Stimulated activated CD4-positive, alpha-beta T cell treated with anti-CD3 and anti-CD28 coated beads, TNF-alpha, amount 100 ng/mL, for 48 hours (primary cell): ENCODE data around the gene DCC.

ENCODE experiments used
- DNase-seq, 3 donors: peaks; one replicate each; pipeline ENCODE4 v3.0.0-alpha.2; 2020; ENCODE audit warnings: low read depth in 3 of 3

The DCC gene

GRCh38 chr18:52824126-52824525, 484.1 kb downstream of the DCC start:
- DNase-seq, result no peak

GRCh38 chr18:52826994-52827393, 487.0 kb downstream of the DCC start:
- no peak for DNase-seq

- no peak for DNase-seq
Observed at GRCh38 chr18:52829320-52829719, 489.3 kb downstream of the DCC start.

DNA sequence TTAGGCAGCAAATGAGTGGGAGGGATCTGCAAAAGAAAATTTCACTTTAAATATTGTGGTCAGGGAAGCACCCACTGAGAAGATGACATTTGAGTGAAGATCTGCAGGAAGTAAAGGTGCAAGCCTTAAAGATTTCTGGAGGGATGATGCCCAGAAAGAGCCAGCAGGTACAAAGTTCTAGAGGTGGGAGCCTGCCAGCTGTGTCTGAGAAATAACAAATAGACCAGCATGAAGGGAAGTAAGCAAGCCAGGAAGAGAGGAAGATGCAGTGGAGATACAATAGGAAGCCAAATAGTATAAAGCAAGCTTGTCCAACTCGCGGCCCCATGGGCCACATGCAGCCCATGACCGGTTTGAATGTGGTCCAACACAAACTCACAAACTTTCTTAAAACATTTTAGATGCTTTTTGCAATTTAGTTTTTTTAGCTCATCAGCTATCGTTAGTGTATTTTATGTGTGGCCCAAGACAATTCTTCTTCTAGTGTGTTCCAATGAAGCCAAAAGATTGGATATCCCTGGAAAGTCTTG, 489.9 kb downstream of the DCC start:
- no peak for DNase-seq

DNA sequence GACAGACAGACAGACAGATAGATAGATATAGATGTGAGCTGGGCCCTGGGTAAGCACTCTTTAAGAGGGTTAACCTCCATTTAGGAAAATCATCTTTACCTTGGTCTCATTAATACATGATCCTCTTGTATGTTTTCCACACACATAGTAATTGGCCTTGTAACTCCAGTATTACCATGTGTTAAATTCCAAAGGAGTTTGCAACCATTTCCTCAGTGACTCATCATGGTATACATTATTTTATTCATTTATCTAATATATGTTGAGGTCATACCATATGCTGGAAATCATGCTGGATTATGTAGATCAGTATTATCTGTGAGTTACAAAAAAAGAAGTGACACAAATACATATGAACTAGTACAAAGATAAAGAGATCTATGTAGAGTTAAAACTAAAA, 504.3 kb downstream of the DCC start:
- DNase-seq, result no peak

DNA sequence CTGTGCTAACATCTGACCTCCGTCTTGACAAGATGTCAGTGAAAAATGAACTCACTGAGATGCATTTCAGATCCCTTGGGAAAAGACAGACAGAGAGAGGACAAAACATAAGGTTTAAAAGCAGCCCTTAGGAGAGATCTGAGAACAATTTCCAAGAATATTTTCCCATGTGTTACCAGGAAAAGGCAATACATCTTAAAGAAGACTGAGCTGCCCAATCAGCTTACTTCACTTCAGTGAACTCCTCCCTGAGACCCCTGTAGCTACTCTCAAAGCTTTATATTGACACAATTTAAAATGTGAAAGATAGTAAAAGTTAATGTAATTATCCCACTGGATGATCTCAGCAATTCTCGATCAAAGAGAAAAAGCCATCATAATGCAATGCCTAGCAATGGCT, 505.0 kb downstream of the DCC start:
- no peak for DNase-seq

GRCh38 chr18:52850031-52850560, 510.1 kb downstream of the DCC start:
- DNase-seq, result no peak

GRCh38 chr18:52861558-52861957, 521.6 kb downstream of the DCC start:
- DNase-seq, result no peak

DNA sequence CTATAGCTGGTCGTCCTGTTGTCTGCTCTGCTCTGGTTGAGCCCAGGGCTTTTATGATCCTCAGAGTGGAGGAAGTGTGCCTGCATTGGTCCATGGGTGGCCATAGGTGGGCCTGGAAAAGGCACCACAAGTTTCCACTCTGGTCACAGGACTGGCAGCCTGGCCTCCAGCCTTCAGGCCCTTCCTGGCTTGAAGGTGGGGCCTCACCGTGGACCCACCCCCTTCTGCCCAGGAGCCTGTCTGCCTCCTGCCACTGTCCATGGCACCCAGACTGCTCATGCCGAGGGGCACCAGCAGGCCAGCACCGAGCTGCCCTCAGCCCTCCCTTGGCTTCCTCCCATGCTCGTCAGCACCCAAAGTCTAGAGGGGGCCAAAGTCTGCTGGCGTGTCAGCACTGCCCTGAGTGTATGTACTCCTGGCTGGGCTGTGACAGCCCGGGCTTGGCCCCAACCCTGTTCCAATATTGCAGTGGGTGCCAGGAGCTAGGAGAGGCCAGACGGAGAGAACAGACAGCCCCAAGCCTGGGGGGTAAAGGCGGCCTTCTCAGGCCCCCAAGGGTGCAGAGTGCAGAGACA, 529.4 kb downstream of the DCC start:
- no peak for DNase-seq

GRCh38 chr18:52869942-52870907, 530.2 kb downstream of the DCC start:
- DNase-seq, result no peak

- no peak for DNase-seq
Observed at GRCh38 chr18:52874774-52875173, 534.8 kb downstream of the DCC start.

GRCh38 chr18:52875725-52876124, 535.7 kb downstream of the DCC start:
- DNase-seq, result no peak

GRCh38 chr18:52888014-52888413, 548.0 kb downstream of the DCC start:
- DNase-seq, result no peak

GRCh38 chr18:52894801-52895200, 554.8 kb downstream of the DCC start:
- no peak for DNase-seq

- no peak for DNase-seq
Observed at GRCh38 chr18:52897611-52898484, 557.9 kb downstream of the DCC start.

DNA sequence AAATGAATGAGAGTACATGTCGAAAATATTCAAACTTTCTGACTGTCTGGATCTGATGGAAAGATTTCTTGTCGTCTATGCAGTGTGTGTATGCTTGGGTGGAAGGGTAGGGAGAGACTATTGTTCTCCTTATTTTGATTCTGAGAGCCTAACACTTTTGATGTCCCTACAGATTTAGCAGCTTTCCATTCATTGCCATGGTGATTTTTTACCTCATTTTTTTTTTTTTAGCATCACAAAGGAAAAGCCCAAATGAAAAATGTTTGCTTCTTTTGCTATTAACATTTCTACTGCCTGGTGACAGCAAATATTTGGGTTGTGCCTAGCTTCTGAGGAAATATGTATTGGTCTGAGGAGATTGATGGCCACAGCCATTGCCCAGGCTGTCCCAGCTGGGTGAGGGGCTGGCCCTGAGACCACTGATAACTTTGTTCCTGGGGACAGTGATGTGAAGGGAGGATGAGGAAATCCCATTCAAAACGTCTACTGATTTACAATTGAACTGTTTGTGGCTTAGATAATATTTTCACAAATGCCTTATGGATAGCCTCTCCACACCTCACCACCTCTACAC, 558.6 kb downstream of the DCC start:
- no peak for DNase-seq

DNA sequence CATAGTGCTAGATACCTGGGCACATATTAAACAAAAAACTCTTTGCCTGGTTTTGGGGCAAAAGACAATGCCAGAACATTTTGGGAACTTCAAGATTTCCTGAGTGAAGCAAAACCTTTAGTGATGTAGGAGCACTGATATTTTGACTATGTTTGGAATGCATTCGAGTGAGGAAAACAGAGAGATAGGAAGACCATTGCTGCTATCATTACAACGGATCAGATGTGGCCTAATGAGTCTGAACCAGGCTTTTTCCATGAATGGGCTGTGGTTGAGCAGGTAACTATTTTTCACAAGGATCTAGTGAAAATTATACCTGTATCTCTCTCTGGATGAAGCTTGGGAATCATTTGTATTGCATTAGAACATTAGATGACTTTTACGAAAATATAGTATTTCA, 562.2 kb downstream of the DCC start:
- no peak for DNase-seq

DNA sequence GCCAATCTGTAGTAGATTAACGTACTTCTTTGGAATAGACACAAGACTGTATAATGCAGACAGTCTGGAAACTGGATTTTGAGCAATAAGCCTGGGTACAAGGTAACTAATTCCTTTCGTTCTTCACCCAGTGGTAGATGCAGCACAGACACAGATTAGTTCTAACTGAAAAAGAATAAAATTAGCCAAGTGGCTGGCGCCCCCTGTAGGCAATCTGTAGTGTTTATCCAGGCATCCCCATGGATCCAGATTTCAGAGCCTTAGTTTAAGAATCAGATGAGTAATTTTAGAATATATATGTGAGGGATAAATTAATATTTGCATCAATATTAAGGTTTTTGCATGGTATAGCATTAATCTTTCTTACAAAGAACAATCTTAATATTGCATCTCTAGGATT, 563.9 kb downstream of the DCC start:
- peak in 1 of 3 donors; percentile 0 for DNase-seq

DNA sequence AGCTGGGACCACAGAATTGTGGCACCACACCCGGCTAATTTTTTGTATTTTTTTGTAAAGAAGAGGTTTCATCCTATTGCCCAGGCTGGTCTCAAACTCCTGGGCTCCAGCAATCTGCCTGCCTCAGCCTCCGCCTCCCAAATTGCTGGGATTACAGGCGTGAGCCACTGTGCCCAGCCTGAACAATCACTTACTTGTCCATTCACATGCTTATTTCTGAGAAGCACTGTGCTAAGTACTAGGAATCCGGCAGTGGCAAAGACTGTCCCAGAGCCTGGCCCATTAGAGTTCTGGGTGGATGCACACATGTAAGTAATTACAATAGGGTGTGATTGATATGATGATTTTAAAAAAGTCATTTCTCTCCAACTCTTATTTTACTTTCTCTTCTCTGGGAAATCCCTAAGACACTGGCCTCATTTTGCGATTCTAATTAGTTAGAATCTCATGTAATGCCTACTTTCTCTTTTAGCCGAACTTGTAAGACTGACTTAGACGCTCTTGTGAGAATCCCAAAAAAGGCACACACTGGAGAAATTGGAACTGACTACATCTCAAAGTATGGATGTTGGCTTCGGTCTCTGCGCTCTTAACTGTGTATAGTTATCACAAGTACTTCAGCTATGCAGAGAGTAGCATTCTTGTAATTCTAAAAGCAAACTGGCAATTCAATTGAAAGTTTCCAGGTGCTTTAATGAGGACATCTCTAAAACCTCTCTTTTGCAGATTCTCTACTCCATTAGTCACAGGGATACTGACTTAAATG, 567.7 kb downstream of the DCC start:
- no peak for DNase-seq

DNA sequence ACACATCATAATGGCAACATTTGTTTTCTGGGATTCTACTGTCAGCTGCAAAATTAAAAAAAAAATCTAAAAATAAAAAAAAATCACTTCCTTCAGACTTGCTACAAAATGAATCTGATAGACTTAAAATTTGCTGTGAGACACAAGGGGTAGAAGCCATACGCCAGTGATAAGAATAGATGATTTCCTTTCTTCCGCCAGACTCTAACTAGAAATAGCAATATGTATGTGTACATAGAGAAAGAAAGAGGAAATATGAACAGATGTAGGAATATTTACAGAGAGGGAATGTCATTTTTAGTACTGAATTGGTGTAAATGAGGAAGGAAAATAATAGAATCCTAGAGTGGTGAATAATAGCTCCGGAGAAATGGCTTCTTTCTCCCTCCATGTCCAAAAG, 574.2 kb downstream of the DCC start:
- DNase-seq, result no peak

DNA sequence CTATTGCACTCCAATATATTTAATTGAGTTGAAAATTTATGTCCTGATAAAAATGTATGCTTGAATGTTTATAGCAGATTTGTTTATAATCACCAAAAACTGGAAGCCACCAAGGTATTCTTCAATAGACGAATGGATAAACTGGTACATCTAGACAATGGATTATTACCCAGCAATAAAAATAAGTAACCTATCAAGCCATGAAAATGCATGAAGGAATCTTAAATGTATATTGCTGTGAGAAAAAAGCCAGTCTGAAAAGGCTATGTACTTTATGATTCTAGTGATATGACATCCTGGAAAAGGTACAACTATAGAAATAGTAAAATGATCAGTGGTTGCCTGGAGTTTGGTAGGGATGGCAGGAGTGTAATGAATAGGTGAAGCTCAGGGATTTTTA, 580.7 kb downstream of the DCC start:
- DNase-seq, result no peak
